ENCODE data around the gene APOBEC3F.

Gene APOBEC3F

GRCh38 chr22:39094717-39095389 lies 54.2 kb downstream of the APOBEC3F start:
- DNase-seq (ENCODE audit: low spot score), result no peak

GRCh38 chr22:39095971-39096370 lies 55.3 kb downstream of the APOBEC3F start:
- DNase-seq (ENCODE audit: low spot score), result no peak

GRCh38 chr22:39097098-39098020 lies 56.7 kb downstream of the APOBEC3F start, which contains the start of gene APOBEC3H:
Gene APOBEC3H, plus strand, starts transcription at chr22:39097244. Its CDS starts 3,035 bp downstream, at chr22:39100279.
- DNase-seq (ENCODE audit: low spot score), result no peak

- no peak for DNase-seq (ENCODE audit: low spot score)
Observed at GRCh38 chr22:39098026-39098425, 57.4 kb downstream of the APOBEC3F start.

- DNase-seq (ENCODE audit: low spot score), result no peak
Observed at GRCh38 chr22:39098576-39098975, 57.9 kb downstream of the APOBEC3F start.

GRCh38 chr22:39101226-39101625 lies 60.6 kb downstream of the APOBEC3F start:
- DNase-seq (ENCODE audit: low spot score), result no peak

GRCh38 chr22:39103431-39103830 lies 62.8 kb downstream of the APOBEC3F start:
- no peak for DNase-seq (ENCODE audit: low spot score)

All from kidney capillary endothelial cell (primary cell).